ENCODE results near the gene OR5AS1.
"Not testable (repeated sequence)": the region's sequence is repeated elsewhere in the genome, so short reads cannot be mapped to it uniquely, and the experiment has no call there.

The OR5AS1 gene
- 0 reads per million in 4 experiments for total RNA-seq

DNA sequence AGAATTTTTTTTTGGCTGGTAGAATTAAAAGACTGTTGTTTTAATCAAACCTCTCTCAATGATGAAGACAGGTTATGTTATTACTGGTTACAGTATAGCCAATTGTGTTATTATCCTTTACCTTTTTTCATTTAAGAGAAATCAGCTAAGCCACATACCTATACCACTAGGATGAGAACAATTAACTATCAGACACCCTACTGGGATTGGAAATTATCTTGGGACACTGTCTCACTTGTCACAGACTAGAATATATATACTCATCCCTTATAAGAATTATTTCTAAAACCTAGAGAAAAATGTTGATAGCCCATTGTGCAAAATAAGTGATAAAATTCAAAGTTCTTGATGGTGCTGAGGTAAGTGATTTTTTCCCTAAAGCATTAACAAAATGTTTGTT lies at the start of gene OR5AS1:
OR5AS1 (plus strand) TSS at position 301 of the 400 bp plus-strand sequence. CDS start 2,765 bp downstream, outside the sequence.
- no peak for DNase-seq

DNA sequence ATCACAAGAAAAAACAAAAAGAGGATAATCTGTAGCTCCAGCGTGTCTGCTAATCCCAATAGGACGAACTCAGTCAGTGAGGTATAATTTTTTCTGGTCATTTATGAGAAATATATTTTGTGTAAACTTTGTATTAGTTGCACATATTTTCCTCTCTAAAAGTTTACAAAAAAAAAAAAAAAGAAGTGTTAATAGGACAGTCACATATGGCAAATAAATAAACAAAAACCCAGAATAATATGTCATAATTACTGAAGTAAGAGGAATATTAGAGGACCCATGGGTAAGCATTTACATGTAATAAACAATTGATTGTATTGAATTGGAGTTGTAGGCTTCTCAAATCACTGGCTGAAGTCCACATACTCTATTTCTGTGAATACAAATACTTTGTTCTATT lies 32.9 kb upstream of the OR5AS1 start, which contains the start of gene OR5F1:
OR5F1 (minus strand) TSS at position 101 of the 400 bp plus-strand sequence; CDS start at position 101, 0 bp downstream.
- DNase-seq, result no peak

DNA sequence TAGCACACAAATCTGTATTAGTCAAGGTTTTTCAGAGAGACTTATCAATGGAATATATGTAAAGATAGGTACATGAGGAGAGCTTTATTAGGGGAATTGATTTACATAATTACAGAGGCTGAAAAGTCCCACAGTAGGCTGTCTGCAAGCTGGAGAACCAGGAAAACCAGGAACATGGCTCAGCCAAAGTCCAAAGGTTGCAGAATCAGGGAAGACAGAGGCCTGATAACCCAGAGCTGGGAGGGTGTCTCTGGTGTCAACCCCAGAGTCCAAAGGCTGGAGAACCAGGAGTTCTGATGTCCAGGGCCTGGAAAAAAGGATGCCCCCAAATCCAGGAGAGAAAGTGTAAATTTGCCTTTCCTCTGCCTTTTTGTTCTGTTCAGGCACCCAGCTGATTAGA lies 16.7 kb upstream of the OR5AS1 start:
- no peak for DNase-seq

DNA sequence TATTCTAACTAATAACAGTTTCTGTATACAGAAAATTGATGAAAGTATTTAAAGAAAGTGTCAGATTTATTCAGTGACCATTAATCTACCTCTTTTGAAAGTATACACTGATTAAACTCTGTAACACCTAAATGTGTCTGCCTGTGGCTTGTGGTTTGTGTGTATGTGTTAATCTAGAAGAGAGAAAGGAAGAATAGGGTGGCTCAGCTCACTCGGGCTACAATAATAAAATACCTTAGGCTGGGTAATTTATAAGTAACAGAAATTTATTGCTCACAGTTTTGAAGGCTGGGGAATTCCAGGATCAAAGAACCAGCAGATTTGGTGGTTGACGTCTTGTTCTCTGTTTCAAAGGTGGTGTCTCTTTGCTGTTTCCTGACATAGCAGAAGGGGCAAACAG lies 13.6 kb upstream of the OR5AS1 start:
- no peak for DNase-seq

DNA sequence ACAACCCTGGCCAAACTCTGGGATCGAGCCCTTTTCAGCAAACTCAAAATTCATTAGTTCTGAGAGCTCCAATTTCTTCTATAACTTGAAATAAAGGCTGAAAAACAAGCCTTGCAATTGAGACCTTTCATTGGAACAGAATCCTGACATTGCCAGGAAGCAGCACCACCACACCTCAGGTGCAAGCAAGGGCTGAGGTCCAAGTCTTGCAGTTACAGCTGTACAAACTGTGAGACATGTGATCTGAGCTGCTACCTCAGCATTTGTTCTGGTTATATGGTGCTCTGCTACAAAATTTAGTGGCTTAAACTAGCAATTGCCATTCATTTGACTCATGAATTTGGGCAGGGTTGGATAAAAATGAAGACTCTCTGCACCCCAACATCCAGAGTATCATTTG lies 18.1 kb downstream of the OR5AS1 start:
- no peak for DNase-seq

DNA sequence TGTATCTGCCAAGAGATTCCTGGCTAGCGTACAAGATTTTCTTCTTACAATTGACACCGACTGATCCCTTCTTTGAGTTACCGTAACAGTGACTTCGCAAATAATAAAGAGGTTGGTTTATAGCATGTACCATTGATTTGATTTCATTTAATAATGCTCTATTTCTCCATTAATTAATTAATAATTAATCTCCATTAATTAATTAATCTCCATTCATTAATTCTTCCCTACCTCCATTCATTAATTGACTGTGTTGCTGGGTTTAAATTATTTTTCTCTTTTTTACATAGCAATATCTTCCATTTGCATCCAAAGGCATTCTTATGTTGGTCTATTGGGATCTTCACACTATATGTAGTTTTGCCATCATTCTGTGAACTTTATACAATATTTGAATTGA lies 21.0 kb downstream of the OR5AS1 start:
- DNase-seq, result no peak

DNA sequence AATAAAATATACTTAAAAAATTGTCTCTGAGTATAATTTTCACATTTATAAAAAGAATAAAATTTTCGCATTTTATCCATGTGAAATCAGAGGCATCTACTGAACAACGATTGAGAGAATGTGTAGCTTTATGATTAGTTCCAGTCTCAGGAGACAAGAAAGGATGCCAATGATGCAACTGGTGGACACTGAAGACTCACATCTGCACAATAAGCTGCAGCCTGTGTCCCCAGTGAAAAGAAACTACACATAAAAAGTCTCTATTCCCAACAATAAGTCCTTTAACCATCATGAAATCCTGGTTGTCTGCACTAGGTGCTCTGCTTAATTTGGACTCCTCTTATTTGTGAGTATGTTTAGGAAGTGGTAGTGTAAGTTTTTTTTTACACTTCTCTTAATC lies 22.0 kb downstream of the OR5AS1 start:
- no peak for DNase-seq

DNA sequence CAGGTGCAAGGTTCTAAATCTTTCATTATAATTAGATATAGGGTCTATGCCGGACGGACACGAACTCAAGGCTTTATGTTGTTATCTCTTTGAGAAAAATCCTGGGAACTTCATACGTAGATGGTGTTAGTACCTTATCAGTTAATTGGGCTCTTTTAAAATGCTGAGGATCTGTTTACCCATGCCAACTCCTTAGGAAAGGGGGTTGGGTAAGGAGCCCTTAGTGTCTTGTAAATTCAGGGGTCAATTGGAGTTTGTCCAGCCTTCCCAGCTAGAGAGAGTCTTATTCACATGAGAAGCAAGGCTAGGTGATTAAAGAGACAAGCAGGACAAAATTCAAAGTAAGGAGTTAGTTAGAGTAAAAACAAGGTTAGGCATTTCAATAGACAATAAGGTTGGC lies 28.9 kb downstream of the OR5AS1 start:
- not testable (repeated sequence) for DNase-seq

DNA sequence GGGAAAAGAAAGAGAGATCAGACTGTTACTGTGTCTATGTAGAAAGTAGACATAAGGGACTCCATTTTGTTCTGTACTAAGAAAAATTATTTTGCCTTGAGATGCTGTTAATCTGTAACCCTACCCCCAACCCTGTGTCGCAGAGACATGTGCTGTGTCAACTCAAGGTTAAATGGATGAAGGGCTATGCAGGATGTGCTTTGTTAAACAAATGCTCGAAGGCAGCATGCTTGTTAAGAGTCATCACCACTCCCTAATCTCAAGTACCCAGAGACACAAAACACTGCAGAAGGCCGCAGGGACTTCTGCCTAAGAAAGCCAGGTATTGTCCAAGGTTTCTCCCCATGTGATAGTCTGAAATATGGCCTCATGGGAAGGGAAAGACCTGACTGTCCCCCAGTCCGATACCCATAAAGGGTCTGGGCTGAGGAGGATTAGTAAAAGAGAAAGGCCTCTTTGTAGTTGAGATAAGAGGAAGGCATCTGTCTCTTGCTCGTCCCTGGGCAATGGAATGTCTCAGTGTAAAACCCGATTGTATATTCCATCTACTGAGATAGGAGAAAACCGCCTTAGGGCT lies 30.3 kb downstream of the OR5AS1 start:
- not testable (repeated sequence) for DNase-seq

DNA sequence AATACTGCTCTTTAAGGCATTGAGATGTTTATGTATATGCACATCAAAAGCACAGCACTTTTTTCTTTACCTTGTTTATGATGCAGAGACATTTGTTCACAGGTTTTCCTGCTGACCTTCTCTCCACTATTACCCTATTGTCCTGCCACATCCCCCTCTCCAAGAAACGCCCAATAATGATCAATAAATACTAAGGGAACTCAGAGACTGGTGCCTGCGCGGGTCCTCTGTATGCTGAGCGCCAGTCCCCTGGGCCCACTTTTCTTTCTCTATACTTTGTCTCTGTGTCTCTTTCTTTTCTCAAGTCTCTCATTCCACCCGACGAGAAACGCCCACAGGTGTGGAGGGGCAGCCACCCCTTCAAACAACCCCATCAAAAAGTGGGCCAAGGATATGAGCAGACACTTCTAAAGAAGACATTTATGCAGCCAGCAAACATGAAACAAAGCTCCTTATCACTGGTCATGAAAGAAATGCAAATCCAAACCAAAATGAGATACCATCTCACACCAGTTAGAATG lies 30.9 kb downstream of the OR5AS1 start:
- DNase-seq, result not testable (repeated sequence)

DNA sequence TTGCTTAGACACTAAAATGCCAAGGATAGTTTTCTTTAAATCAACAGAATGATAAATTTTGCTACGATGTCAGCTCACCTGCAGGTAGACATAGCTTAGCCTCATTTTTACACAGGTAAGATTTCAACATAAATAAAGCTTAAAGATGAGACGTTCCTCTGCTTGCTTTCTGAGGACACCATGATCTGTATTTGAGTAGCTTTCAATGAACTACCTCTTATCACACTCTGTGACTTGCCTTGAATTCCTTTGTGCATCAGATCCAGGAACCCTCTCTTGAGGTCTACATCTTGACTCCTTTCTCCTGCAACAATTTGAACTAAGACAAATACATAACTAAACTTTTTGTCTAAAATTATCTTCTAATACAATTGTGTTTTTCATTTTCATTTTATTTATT lies 39.5 kb downstream of the OR5AS1 start:
- DNase-seq, result no peak
